GM06990 (cell line): Measurements from ENCODE around the gene ACTR8.

Experiments
- DNase-seq: peaks from one replicate; pipeline ENCODE4 v3.0.0-alpha.2; 2011; ENCODE audit not compliant: insufficient read length; ENCODE audit errors: extremely low read depth
- H3K27me3 ChIP-seq: replicated peaks from 2 replicates; pipeline ENCODE4 v1.6.0; 2011; ENCODE audit warnings: low read length; ENCODE audit not compliant: control insufficient read depth, insufficient read depth
- H3K36me3 ChIP-seq: 2 replicates; pipeline ENCODE4 v1.5.1; 2011; ENCODE audit warnings: low read length; ENCODE audit not compliant: control insufficient read depth, insufficient read depth
- H3K4me3 ChIP-seq: replicated peaks from 2 replicates; pipeline ENCODE4 v1.5.1; 2011; ENCODE audit warnings: low read depth, mild to moderate bottlenecking, control low read depth, low read length
- CTCF ChIP-seq: IDR thresholded peaks from 2 replicates; pipeline ENCODE4 v1.5.1; 2011; ENCODE audit warnings: low read length, control low read depth, mild to moderate bottlenecking, inconsistent platforms; ENCODE audit not compliant: insufficient read depth, poor library complexity, severe bottlenecking

The ACTR8 gene

GRCh38 chr3:53828581-53828980 is 53.4 kb downstream of the ACTR8 start:
- Histone ChIP-seq H3K27me3 (no peaks in the 10 kb centered on the region), H3K4me3 (no peak overlapping the region), H3K36me3 (no peaks in the 10 kb centered on the region)
- no peak for TF ChIP-seq CTCF
- DNase-seq: no peak

- H3K4me3 ChIP-seq: no peak overlapping the region
- H3K27me3 ChIP-seq: no peaks in the 10 kb centered on the region
- peaks cover 2% of the 10 kb centered on the region; the same call in 1 of the 2 replicates for H3K36me3 ChIP-seq
- DNase-seq: no peak
- no peak for TF ChIP-seq CTCF
These were observed 55.9 kb downstream of the ACTR8 start for GRCh38 chr3:53826048-53826447.

- H3K4me3 ChIP-seq: no peak overlapping the region
- H3K27me3 ChIP-seq: no peaks in the 10 kb centered on the region
- peaks cover 4% of the 10 kb centered on the region for H3K36me3 ChIP-seq
- no peak for TF ChIP-seq CTCF
- DNase-seq: no peak
These were observed 57.2 kb downstream of the ACTR8 start for GRCh38 chr3:53824795-53825194.

GRCh38 chr3:53823956-53824657 is 57.8 kb downstream of the ACTR8 start:
- no peak for TF ChIP-seq CTCF
- no peak overlapping the region for H3K4me3 ChIP-seq
- H3K27me3 ChIP-seq: no peaks in the 10 kb centered on the region
- peaks cover 4% of the 10 kb centered on the region for H3K36me3 ChIP-seq
- DNase-seq: no peak

GRCh38 chr3:53823026-53823955 is 58.7 kb downstream of the ACTR8 start:
- Histone ChIP-seq H3K27me3 (no peaks in the 10 kb centered on the region), H3K36me3 (peaks cover 4% of the 10 kb centered on the region), H3K4me3 (no peak overlapping the region)
- no peak for TF ChIP-seq CTCF
- no peak for DNase-seq
